Measurements from ENCODE around the gene FOXJ1.

The FOXJ1 gene

GRCh38 chr17:76149214-76149613 is 8.2 kb upstream of the FOXJ1 start:
- DNase-seq (ENCODE audit: low read depth), result no peak
- no peak for TF ChIP-seq CTCF (conservative IDR thresholded peaks at IDR 0.05; ENCODE audit: control insufficient read depth, insufficient read depth, low read depth, low read length)
- H3K4me3 ChIP-seq (ENCODE audit: control insufficient read depth, low read depth, low read length), result no peak overlapping the region

GRCh38 chr17:76148015-76148326 is 6.9 kb upstream of the FOXJ1 start:
- no peak for DNase-seq (ENCODE audit: low read depth)
- H3K4me3 ChIP-seq (ENCODE audit: control insufficient read depth, low read depth, low read length), result no peak overlapping the region
- TF ChIP-seq CTCF (conservative IDR thresholded peaks at IDR 0.05; ENCODE audit: control insufficient read depth, insufficient read depth, low read depth, low read length), result no peak

DNA sequence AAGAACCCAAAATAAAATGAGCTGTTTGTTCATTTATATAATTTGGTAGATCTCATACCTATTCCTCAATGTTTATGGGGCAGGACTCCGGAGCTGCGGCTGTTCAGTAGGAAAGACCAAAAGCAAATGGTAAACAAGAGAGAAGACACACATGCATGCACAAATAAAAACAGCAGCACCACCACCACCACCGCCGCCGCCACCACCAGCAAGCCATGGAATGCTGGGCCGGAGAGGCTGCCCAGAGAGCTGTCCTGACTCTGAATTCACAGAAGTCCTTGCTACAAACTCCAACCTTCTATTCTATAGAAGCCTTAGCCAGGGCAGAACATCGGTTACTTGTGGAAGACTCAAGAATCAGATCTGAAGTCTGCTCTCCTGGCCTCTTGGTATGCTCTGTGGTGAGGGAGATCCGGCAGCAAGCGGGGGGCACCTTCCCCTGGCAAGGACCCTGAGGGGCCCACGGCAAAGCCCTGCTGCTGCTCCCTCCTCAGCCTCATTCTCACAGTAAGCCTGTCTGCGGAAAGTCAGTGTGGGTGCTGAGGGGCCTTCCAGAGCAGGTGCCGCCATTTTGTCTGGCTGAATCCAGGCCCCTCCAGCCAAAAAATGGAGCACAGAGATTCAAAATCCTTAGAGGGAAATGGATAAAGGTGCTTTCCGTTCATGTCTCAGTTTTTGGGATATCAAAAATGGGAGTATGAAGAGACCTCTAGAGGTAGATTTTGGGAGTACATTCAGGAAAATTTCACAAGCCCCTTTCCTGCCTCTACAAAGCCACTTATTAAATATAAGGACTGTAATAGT is 6.4 kb upstream of the FOXJ1 start:
- peak; percentile 38 for DNase-seq (ENCODE audit: low read depth)
- H3K4me3 ChIP-seq (ENCODE audit: control insufficient read depth, low read depth, low read length), result no peak overlapping the region
- peak; percentile 63 for TF ChIP-seq CTCF (conservative IDR thresholded peaks at IDR 0.05; ENCODE audit: control insufficient read depth, insufficient read depth, low read depth, low read length)

DNA sequence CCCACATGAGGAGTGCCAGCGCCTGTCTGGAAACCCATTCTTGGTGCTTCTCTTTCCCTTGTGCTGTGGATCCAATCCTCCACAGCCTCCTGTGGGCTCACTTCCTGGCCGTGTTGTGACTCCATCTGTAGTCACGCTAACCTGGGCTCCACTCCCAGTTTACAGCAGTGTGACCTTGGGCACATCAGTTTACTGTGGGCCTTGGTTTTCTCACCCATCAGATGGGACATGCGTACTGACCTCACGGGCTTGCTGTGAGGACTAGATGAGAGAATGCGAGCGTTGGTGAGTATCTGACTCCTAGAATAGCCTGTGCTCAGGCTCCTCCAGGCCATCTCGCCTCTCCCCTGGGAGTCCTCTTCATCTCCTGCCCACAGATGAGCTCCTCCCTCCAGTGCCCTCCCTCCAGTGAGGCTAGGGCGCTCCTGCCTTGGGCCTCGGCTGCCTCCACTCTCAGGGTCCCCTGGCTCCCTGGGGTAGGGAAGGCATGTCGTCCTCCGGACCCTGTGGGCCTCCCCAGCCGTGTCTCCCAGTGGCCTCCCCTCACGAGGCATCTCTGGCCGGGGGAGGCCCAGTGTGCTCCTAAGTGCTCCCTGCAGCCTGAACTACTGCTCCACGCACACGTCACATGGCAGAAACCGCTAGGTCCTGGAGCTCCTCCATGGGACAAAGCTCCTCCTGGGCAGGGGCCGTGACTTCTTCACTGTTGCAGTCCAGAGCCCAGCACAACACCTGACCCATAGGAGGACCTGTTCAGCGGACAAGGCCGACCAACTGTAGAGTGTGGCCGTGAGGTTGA is 5.2 kb upstream of the FOXJ1 start:
- no peak for TF ChIP-seq CTCF (conservative IDR thresholded peaks at IDR 0.05; ENCODE audit: control insufficient read depth, insufficient read depth, low read depth, low read length)
- H3K4me3 ChIP-seq (ENCODE audit: control insufficient read depth, low read depth, low read length), result no peak overlapping the region
- peak; percentile 5 for DNase-seq (ENCODE audit: low read depth)

- no peak for TF ChIP-seq CTCF (conservative IDR thresholded peaks at IDR 0.05; ENCODE audit: control insufficient read depth, insufficient read depth, low read depth, low read length)
- no peak overlapping the region for H3K4me3 ChIP-seq (ENCODE audit: control insufficient read depth, low read depth, low read length)
- DNase-seq (ENCODE audit: low read depth), result no peak
Measured at GRCh38 chr17:76145231-76146052, 4.4 kb upstream of the FOXJ1 start.

GRCh38 chr17:76142585-76143041 is 1.6 kb upstream of the FOXJ1 start:
- TF ChIP-seq CTCF (conservative IDR thresholded peaks at IDR 0.05; ENCODE audit: control insufficient read depth, insufficient read depth, low read depth, low read length), result no peak
- no peak overlapping the region for H3K4me3 ChIP-seq (ENCODE audit: control insufficient read depth, low read depth, low read length)
- no peak for DNase-seq (ENCODE audit: low read depth)

Data from fibroblast of mammary gland (primary cell).